RCC 7860 (cell line): ENCODE results near the gene TMEM248.
"Not testable (repeated sequence)": the region's sequence is repeated elsewhere in the genome, so short reads cannot be mapped to it uniquely, and the experiment has no call there.

Experiments used
- DNase-seq: peaks from one replicate; pipeline ENCODE4 v3.0.0-alpha.2; 2015; ENCODE audit warnings: low spot score
- FAIRE-seq: peaks from 2 replicates; lab custom pipeline; 2012; peaks lifted over from hg19 to GRCh38; lab: Jason Lieb, UNC

TMEM248 gene, protein sequence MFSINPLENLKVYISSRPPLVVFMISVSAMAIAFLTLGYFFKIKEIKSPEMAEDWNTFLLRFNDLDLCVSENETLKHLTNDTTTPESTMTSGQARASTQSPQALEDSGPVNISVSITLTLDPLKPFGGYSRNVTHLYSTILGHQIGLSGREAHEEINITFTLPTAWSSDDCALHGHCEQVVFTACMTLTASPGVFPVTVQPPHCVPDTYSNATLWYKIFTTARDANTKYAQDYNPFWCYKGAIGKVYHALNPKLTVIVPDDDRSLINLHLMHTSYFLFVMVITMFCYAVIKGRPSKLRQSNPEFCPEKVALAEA

GRCh38 chr7:66920769-66921395, at the start of gene TMEM248:
Gene TMEM248 (plus strand): TSS chr7:66921225. CDS start chr7:66941866, 20,641 bp downstream.
- FAIRE-seq (peak; percentile 42), DNase-seq (peak; percentile 81)

DNA sequence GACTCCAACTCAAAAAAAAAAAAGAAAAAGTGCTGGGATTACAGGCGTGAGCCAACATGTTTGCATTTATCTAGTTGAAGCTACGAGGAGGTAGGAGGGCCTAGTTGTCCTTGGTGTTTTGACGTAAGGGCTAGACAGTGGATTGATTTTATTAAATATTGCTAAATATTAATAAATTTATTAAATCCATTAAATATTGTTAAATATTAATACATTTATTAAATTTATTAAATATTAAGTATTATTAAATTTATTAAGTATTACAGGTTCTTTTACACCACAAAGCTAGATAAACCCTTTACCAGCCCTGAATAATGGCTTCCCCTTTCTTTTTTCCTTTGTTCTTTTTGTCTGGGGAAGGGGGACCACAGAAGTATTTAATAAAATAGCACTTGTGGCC, 47.5 kb upstream of the TMEM248 start:
- FAIRE-seq (no peak), DNase-seq (no peak)

GRCh38 chr7:66877577-66878300, 43.3 kb upstream of the TMEM248 start:
- no peak for FAIRE-seq

DNA sequence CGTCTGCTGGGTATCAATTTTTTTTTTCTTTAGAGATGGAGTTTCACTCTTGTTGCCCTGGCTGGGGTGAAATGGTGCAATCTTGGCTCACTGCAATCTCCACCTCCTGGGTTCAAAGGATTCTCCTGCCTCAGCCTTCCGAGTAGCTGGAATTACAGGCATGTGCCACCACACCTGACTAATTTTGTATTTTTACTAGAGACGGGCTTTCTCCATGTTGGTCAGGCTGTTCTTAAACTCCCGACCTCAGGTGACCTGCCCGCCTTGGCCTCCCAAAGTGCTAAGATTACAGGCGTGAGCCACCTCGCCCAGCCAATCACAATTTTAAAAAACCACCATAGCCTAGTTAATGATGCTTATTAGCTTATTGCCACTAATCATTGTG, 42.7 kb upstream of the TMEM248 start:
- DNase-seq, FAIRE-seq: not testable (repeated sequence)

More at GRCh38 chr7:66877577-66878300, 43.3 kb upstream of the TMEM248 start:
- DNase-seq: no peak

- DNase-seq (no peak), FAIRE-seq (no peak)
Observed at GRCh38 chr7:66880053-66880452, 41.0 kb upstream of the TMEM248 start.

DNA sequence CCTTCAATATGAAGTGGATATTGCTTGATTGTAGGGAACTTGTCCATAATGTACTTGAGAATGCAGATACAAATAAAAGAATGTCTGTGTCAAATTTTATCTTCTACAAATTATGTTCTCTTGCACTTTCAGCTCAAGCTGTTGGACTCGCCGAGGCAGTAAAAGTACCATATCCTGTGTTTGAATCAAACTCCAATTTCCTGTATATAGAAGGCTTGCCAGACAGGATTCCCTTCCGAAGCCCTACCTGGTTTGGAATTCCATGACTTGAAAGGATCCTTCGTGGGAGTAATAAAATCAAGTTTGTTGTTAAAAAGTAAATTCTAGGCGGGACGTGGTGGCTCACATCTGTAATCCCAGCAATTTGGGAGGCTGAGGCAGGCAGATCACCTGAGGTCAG, 40.4 kb upstream of the TMEM248 start:
- not testable (repeated sequence) for DNase-seq, FAIRE-seq

- FAIRE-seq (peak; percentile 36), DNase-seq (peak; percentile 79)
Observed at GRCh38 chr7:66883716-66884115, 37.3 kb upstream of the TMEM248 start.

- FAIRE-seq: not testable (repeated sequence)
- peak; percentile 42 for DNase-seq
Observed at GRCh38 chr7:66884556-66884955, 36.5 kb upstream of the TMEM248 start.

DNA sequence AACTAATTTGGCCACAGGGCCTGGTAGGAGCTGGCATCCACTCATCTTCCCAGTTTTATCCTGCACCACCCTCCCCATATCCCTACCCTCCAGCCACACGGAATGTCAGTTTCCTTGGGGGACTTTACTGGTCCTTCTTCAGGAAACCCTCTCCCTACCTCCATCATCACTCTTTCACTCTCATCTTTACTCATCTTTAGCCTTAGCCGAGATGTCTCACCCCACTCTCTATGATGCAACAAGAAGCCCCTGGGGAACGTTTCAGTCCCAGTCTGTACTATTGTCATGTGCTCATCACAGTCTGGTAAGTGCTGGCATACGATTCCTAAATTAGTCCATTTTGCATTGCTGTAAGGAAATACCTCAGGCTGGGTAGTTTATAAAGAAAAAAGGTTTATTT, 34.9 kb upstream of the TMEM248 start:
- FAIRE-seq (no peak), DNase-seq (no peak)

DNA sequence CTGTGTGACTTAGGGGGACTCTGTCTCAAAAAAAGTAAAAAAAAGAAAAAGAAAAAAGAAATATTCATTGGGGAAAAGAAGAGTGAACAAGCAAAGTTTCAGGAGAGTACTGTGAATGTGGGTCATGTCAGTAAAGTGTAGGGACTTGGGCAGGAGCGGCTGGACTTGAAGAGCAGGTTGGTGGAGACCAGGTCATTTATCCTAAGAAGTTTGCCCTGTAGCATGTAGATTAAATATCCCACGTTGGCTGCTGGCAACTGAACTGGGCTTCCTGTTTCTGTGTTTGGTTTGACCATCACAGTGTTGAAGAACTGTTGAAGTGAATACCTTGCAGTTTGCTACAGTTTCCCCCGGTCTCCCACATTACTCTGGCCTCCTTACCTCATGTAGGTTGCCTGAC, 32.8 kb upstream of the TMEM248 start:
- FAIRE-seq, DNase-seq: not testable (repeated sequence)

GRCh38 chr7:66894463-66895080, 26.5 kb upstream of the TMEM248 start:
- DNase-seq (no peak), FAIRE-seq (no peak)

DNA sequence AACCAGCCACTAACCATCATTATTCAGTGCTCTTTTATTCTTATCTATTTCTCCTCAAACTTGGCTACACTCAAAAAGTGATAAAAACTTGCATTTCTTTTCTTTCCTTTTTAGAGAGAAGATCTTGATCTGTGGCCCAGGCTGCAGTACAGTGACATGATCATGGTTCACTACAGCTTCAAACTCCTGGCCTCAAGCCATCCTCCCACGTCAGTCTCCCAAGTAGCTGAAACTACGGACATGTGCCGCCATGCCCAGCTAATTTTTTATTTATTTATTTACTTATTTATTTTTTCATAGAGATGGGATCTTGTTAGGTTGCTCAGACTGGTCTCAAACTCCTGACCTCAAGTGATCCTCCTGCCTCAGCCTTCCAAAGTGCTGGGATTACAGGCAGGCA, 24.6 kb upstream of the TMEM248 start:
- FAIRE-seq (no peak), DNase-seq (no peak)

GRCh38 chr7:66899552-66900280, 21.3 kb upstream of the TMEM248 start:
- no peak for FAIRE-seq
- no peak for DNase-seq

DNA sequence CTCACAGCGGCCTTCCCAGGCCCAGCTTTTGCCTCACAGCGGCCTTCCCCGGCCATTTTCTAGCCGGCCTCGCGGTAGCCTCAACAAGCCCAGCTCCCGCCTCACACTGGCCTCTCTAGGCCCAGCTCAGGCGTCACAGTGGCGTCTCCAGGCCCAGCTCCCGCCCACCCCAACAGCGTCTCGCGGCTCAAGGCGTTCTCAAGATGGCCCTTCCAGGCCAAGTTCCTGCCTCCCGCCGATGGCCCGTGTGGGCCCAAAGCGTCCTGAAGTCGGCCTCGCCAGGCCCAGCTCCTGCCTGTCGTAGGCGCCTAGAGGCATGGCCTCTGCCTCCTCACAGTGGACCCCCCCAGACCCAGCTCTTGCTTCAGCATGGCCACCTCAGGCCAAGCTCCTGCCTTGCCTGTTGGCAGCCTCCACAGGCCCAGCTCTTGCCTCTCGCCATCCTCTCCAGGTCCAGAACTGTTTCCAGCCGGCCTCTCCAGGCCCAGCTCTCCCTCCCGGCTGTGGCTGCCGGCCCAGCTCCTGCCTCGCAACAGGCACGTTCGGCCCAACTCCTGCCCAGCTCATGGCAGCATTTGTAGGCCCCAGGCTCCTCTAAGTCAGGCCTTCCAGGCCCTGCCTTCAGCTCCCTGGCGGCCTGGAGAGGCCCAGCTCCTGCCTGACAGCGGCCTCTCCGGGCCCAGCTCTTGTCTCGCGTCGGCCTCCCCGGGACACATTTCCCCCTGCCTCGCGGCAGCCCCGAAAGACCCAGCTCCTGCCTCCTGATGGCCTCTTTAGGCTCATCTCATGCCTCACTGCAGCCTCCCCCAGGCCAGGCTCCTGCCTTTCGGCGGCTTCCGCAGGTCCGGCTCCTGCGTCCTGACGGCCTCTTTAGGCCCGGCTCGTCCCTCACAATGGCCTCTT, 18.8 kb upstream of the TMEM248 start:
- FAIRE-seq (no peak), DNase-seq (no peak)

- FAIRE-seq: no peak
Observed at GRCh38 chr7:66902844-66903180, 18.2 kb upstream of the TMEM248 start.

DNA sequence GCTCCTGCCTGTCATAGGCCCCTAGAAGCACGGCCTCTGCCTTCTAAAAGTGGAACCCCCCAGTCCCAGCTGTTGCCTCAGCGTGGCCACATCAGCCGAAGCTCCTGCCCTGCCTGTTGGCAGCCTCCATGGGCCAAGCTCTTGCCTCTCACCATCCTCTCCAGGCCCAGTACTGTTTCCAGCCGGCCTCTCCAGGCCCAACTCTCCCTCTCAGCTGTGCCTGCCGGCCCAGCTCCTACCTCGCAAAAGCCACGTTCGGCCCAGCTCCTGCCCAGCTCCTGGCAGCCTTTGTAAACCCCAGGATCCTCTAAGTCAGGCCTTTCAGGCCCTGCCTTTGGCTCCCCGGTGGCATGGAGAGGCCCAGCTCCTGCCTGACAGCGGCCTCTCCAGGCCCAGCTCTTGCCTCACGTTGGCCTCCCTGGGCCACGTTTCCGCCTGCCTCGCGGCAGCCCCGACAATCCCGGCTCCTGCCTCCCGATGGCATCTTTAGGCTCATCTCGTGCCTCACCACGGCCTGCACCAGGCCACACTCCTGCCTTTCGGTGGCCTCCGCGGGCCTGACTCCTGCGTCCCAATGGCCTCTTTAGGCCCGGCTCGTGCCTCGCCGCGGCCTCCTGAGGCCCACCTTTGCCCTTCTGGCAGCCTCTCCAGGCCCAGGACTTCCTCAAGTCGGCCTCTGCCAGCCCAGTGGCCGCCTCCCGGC, 17.5 kb upstream of the TMEM248 start:
- FAIRE-seq (no peak), DNase-seq (no peak)

More at GRCh38 chr7:66902844-66903180, 18.2 kb upstream of the TMEM248 start:
- no peak for DNase-seq

- FAIRE-seq (no peak), DNase-seq (no peak)
Observed at GRCh38 chr7:66904063-66904593, 16.9 kb upstream of the TMEM248 start.

- FAIRE-seq (no peak), DNase-seq (no peak)
Observed at GRCh38 chr7:66905278-66905677, 15.7 kb upstream of the TMEM248 start.

DNA sequence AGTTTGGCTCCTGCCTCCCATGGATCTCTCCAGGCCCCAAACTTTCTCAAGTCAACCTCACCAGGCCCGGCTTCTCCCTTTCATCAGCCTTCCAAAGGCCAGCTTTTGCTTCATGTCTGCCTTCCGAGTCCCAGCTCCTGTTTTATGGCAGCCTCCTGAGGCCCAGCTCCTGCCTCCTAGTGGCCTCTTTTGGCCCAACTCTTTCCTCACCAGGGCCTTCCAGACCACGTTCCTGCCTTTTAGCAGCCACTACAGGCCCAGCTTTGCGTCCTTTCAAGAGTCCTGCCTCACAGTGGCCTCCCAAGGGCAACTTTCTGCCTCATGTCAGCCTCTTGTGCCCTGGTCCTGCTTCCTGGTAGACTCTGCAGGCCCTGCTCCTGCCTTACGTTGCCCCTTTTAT, 15.3 kb upstream of the TMEM248 start:
- no peak for DNase-seq
- FAIRE-seq: no peak
